Fibroblast of mammary gland (primary cell): ENCODE measurements around the gene SQOR.

ENCODE experiments used
- DNase-seq: peaks from one replicate; pipeline ENCODE4 v3.0.0-alpha.2; 2010; ENCODE audit warnings: low read depth
- H3K4me3 ChIP-seq: 2 replicates; pipeline ENCODE4 v1.5.1; 2011; ENCODE audit warnings: low read depth, mild to moderate bottlenecking, low read length, moderate library complexity; ENCODE audit not compliant: control insufficient read depth
- TF ChIP-seq, protein P1 (sequence below): conservative IDR thresholded peaks from 2 replicates; pipeline ENCODE4 v1.5.1; 2011; ENCODE audit warnings: low read depth, low read length, inconsistent platforms; ENCODE audit not compliant: control insufficient read depth, insufficient read depth

SQOR gene

DNA sequence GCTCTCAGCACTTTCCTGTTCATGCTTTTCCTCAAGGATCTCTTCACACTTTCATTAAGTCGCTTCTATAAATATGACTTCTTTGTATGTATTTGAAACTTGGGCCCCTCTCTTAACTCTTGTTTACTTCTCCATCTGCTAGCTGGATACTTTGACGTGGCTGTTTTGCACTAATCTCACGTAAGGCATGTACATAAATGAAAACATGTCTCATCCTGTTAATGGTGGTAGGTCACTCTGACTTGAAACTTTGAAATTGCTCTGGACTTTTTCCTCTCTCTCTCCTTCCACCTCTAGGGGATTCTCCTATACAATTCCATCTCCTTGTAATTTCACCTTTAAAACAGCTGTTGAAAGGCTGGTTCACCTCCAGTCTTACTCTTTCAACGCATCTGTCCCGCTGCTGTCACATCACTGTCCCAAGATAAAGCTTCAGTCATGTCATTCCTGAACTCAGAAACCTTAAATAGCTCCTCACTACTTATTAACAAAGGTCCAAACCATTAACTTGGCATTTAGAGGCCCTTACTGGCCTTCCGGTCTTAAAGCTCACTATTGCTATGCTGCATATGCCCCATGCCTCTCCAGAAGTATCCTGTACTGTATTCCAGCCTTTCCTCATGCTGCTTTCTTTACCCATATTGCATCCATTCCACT, 46.5 kb upstream of the SQOR start:
- peak overlapping the region; percentile 98 for H3K4me3 ChIP-seq
- peak; percentile 38 for DNase-seq
- TF ChIP-seq, protein P1, sequence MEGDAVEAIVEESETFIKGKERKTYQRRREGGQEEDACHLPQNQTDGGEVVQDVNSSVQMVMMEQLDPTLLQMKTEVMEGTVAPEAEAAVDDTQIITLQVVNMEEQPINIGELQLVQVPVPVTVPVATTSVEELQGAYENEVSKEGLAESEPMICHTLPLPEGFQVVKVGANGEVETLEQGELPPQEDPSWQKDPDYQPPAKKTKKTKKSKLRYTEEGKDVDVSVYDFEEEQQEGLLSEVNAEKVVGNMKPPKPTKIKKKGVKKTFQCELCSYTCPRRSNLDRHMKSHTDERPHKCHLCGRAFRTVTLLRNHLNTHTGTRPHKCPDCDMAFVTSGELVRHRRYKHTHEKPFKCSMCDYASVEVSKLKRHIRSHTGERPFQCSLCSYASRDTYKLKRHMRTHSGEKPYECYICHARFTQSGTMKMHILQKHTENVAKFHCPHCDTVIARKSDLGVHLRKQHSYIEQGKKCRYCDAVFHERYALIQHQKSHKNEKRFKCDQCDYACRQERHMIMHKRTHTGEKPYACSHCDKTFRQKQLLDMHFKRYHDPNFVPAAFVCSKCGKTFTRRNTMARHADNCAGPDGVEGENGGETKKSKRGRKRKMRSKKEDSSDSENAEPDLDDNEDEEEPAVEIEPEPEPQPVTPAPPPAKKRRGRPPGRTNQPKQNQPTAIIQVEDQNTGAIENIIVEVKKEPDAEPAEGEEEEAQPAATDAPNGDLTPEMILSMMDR = no peak

DNA sequence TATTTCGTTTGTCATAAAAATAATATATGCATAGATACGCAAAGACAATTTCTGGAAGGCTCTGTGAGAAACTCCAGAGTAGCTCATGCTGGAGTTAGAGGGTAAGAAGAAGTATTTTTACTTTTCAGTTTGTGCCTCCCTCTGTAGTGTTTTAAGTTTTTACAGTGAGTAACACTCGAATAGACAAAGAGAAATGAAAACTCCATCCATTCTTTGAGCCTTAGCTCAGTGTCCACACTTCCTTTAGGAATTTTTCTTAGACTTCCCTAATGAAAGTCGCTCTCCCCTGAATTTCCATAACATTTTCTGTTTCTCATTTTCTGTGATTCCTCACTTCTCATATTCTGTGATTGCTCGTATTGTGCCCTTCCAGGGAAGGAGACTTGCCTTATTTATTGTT, 45.6 kb upstream of the SQOR start:
- no peak for DNase-seq

DNA sequence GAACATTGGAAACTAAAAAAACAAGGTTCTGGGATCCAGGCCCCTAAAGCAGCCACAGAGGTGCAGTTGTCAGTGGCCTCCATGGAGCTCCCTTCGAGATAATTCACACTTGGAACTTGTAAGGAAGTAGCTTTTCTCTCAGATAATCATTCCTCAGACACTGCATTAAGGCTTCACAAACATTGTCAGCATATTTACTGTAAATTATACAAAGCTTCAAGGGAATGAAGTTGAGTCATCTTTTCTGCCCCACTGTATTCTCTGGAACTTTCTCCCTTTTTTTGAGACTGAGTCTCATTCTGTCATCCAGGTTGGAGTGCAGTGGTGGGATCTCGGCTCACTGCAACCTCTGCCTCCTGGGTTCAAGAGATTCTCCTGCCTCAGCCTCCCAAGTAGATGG, 40.5 kb upstream of the SQOR start:
- DNase-seq = no peak
- H3K4me3 ChIP-seq = no peak overlapping the region
- TF ChIP-seq, protein P1 = no peak

More for the DNA sequence above, 45.6 kb upstream of the SQOR start:
- TF ChIP-seq, protein P1 = no peak
- H3K4me3 ChIP-seq = no peak overlapping the region

DNA sequence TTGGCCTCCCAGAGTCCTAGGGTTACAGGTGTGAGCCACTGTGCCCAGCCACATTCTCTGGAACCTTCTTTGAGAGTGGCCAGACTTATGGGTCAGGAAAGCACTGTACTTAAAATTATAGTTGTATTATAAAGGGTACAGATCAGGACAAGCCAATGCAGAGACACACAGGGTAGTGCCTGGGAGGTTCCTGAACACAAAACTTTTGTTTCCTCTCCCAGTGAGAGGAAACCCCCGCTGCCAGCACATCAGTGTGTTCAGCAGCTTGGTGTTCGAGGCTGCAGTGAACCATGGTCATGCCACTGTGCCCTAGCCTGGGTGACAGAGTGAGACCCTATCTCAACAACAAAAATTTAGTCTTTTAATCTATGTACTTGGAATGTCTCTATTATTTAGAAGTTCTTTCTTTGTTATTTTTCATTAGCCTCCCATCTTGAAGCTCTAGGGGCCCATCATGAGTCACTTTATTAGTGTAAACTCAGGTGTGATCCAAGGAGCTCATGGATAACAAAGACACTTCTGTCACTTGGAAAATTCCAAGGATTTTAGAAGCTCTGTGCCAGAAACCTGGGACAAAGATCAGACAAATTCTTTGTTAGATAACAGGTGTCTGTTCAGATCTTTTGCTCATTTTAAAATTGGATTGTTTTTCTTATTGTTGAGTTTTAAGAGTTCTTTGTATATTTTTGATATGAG, 39.8 kb upstream of the SQOR start:
- no peak overlapping the region for H3K4me3 ChIP-seq
- TF ChIP-seq, protein P1 = no peak
- DNase-seq = no peak

DNA sequence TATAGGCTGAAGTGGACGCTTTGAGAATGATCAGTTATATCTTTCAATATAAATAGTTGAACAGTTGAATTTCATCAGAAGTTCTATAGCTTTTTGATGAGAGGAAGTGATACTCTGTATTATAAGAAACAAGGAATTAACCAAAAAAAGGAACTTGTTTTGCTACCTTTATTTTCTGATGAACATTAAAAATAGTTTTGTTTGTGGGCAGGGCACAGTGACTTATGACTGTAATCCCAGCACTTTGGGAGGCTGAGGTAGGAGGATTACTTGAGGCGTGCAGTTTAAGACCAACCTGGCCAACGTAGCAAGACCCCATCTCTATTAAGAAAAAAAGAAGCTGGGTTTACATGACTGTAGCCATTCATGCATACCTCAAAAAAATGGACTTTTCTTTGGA, 30.9 kb upstream of the SQOR start:
- H3K4me3 ChIP-seq = no peak overlapping the region
- TF ChIP-seq, protein P1 = no peak
- no peak for DNase-seq

DNA sequence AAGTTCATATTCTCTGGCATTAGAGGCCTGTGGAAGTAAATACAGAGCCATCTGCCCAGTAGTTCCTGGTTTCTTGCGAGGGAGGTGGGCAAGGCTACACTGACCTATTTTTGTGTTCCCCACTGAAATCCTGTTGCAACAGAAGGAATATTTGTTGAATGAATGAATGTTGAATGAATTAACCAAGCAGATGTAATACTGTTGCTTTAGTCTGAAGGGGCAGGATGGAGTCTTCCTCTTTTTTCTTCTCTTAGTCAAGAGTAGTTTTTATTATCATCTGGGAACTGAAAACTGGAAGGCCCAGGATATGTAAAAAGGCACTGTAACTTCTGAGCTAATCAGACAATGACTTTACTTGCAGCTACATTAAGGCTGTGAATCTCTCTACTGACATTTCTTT, 30.5 kb upstream of the SQOR start:
- no peak overlapping the region for H3K4me3 ChIP-seq
- TF ChIP-seq, protein P1 = no peak
- no peak for DNase-seq

DNA sequence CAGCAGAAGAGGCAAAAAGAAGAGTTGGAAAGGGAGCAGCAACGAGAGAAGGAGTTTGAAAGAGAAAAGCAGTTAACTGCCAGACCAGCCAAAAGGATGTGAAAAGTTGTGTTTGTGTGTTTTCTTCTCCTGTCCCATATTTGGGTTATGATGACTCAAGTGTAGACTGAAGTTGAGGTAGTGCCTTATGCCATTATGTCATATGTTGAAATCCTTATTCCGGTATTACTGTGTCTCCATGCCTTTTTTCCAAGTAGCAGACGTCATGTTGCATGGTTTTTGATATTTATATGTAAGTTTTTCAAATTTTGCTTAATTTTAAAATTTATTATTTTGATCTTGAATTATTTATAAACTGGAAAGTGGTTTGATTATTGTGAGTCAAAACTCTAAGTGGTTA, 28.4 kb upstream of the SQOR start:
- DNase-seq = peak; percentile 22
- TF ChIP-seq, protein P1 = no peak
- H3K4me3 ChIP-seq = no peak overlapping the region
